Endodermal cell (in vitro differentiated cells): ENCODE measurements around the gene NR5A1. TPM values are rescaled to one million over a fixed set of nuclear protein-coding genes. Genes with fewer than 3 reads are reported as not detected.

ENCODE experiments used
- DNase-seq: peaks from one replicate; pipeline ENCODE4 v3.0.0-alpha.2; 2017
- H3K27ac ChIP-seq: 2 replicates; pipeline ENCODE4 v1.5.1; 2013; ENCODE audit warnings: mild to moderate bottlenecking, low read depth, low read length, moderate library complexity
- H3K27me3 ChIP-seq: 2 replicates; pipeline ENCODE4 v1.6.1; 2013; ENCODE audit warnings: mild to moderate bottlenecking, low read length, moderate library complexity; ENCODE audit not compliant: insufficient read depth, control insufficient read depth, poor library complexity, severe bottlenecking
- H3K36me3 ChIP-seq: 2 replicates; pipeline ENCODE4 v1.7.0; 2013; ENCODE audit warnings: mild to moderate bottlenecking, low read length, moderate library complexity; ENCODE audit not compliant: control insufficient read depth, insufficient read depth
- H3K4me1 ChIP-seq: one replicate; pipeline ENCODE4 v1.7.0; 2013; ENCODE audit warnings: low read length; ENCODE audit not compliant: control insufficient read depth, insufficient read depth
- H3K4me3 ChIP-seq: 2 replicates; pipeline ENCODE4 v1.5.1; 2013; ENCODE audit warnings: mild to moderate bottlenecking, low read length, moderate library complexity
- H3K9ac ChIP-seq: 2 replicates; pipeline ENCODE4 v1.6.1; 2013; ENCODE audit warnings: mild to moderate bottlenecking, low read length, moderate library complexity; ENCODE audit not compliant: poor library complexity, severe bottlenecking; ENCODE audit errors: extremely low read depth
- H3K9me3 ChIP-seq: 2 replicates; pipeline ENCODE4 v1.6.1; 2013; ENCODE audit warnings: mild to moderate bottlenecking, low read length, moderate library complexity; ENCODE audit not compliant: control insufficient read depth
- H3K27ac Mint-ChIP-seq: 2 replicates; pipeline ENCODE4 v1.8.0; 2020; ENCODE audit warnings: mixed read lengths
- H3K27me3 Mint-ChIP-seq: 2 replicates; pipeline ENCODE4 v1.8.0; 2021; ENCODE audit warnings: mild to moderate bottlenecking, mixed read lengths; ENCODE audit not compliant: insufficient read depth
- H3K36me3 Mint-ChIP-seq: 2 replicates; pipeline ENCODE4 v1.8.0; 2020; ENCODE audit warnings: low read depth, mixed read lengths
- H3K4me1 Mint-ChIP-seq: 2 replicates; pipeline ENCODE4 v1.8.0; 2020; ENCODE audit warnings: mixed read lengths
- H3K4me3 Mint-ChIP-seq: 2 replicates; pipeline ENCODE4 v1.8.0; 2020; ENCODE audit warnings: mild to moderate bottlenecking, moderate library complexity, mixed read lengths
- H3K9me3 Mint-ChIP-seq: 2 replicates; pipeline ENCODE4 v1.8.0; 2020; ENCODE audit warnings: mild to moderate bottlenecking, mixed read lengths
- WGBS, 2 experiments: methylation state at CpG; one replicate each; pipeline versions ENCODE4 v1.1.5 to v1.1.7; 2013; ENCODE audit warnings: missing lambda C conversion rate in 2 of 2, mixed read lengths in 1 of 2; ENCODE audit not compliant: insufficient coverage in 1 of 2, insufficient read length in 1 of 2; 5-methylcytosine and 5-hydroxymethylcytosine counted together
- total RNA-seq, 2 donors: library from RNA; stranded (reverse); fragmentation: NEBNext Ultra II Directional in 1 of 2; extraction: Animal tissue kit (Norgen Biotek cat#: 25700) in 1 of 2; gene quantifications; 2 replicates in 1 of 2; 3 replicates in 1 of 2; pipeline ENCODE4 v1.2.1, GENCODE V29; 2021
- TF ChIP-seq, protein P1 (sequence below): fragments of 200-600 bp; sonication (generic); conservative IDR thresholded peaks from 2 replicates; pipeline ENCODE4 v1.5.0; 2021; ENCODE audit warnings: antibody characterized with exemption, mild to moderate bottlenecking

NR5A1 gene
- total RNA-seq, 2 donors from 2014 or later = 0.37 TPM; not detected in 1

DNA sequence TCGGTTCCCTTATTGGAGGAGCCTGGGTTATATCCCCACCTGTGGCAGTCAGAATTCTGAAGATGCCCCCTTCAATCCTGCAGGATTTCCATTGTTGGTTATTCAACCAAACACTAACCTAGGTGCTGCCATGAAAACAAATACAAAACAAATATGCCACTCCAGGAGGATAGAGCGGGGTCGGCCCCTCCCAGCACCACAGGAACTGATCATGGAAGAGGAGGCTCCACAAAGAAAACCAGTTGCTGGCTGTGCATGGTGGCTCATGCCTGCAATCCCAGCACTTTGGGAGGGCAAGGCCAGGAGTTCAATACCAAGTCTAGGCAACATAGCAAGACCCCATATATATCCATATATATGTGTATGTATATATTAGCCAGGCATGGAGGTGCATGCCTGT is 70.1 kb downstream of the NR5A1 start:
- Mint-ChIP-seq H3K27ac (no peak overlapping the region), H3K4me3 (no peak overlapping the region), H3K4me1 (no peaks in the 10 kb centered on the region), H3K9me3 (no peaks in the 10 kb centered on the region), H3K27me3 (peaks cover 22% of the 10 kb centered on the region), H3K36me3 (no peaks in the 10 kb centered on the region)
- H3K27me3 ChIP-seq = no peaks in the 10 kb centered on the region
- no peak overlapping the region for H3K4me3 ChIP-seq
- no peak for DNase-seq
- H3K9me3 ChIP-seq = no peaks in the 10 kb centered on the region
- H3K36me3 ChIP-seq = no peaks in the 10 kb centered on the region
- no peak overlapping the region for H3K27ac ChIP-seq
- H3K4me1 ChIP-seq = no peaks in the 10 kb centered on the region
- 87 to 100% methylated on average over 1 to 3 of the region's 3 CpGs for WGBS, 2 experiments
- TF ChIP-seq, protein P1, sequence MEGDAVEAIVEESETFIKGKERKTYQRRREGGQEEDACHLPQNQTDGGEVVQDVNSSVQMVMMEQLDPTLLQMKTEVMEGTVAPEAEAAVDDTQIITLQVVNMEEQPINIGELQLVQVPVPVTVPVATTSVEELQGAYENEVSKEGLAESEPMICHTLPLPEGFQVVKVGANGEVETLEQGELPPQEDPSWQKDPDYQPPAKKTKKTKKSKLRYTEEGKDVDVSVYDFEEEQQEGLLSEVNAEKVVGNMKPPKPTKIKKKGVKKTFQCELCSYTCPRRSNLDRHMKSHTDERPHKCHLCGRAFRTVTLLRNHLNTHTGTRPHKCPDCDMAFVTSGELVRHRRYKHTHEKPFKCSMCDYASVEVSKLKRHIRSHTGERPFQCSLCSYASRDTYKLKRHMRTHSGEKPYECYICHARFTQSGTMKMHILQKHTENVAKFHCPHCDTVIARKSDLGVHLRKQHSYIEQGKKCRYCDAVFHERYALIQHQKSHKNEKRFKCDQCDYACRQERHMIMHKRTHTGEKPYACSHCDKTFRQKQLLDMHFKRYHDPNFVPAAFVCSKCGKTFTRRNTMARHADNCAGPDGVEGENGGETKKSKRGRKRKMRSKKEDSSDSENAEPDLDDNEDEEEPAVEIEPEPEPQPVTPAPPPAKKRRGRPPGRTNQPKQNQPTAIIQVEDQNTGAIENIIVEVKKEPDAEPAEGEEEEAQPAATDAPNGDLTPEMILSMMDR = no peak
- no peak overlapping the region for H3K9ac ChIP-seq

DNA sequence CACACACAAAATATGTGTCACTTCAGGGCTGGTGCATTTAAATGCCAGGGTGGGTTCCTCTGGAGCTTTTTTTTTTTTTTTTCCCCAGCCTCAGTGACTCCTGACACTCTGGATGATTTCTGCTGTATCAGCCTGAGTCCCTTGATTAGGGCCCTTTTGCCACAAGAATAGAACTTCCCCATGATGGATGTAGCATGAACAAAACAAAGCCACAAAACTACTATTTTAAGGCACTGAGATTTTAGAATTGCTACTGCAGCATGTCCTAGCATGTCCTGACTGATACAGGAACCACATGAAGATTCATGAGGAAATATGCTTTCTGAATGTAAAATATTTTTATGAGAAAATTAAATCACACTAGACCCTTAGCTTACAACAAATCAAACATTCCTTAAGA is 70.9 kb downstream of the NR5A1 start:
- Mint-ChIP-seq H3K27ac (no peak overlapping the region), H3K4me1 (no peaks in the 10 kb centered on the region), H3K4me3 (no peak overlapping the region), H3K27me3 (peaks cover 22% of the 10 kb centered on the region), H3K9me3 (no peaks in the 10 kb centered on the region), H3K36me3 (no peaks in the 10 kb centered on the region)
- Histone ChIP-seq H3K27ac (no peak overlapping the region), H3K4me3 (no peak overlapping the region), H3K9me3 (no peaks in the 10 kb centered on the region), H3K27me3 (no peaks in the 10 kb centered on the region), H3K9ac (no peak overlapping the region), H3K4me1 (no peaks in the 10 kb centered on the region), H3K36me3 (no peaks in the 10 kb centered on the region)
- DNase-seq = no peak
- TF ChIP-seq, protein P1 = no peak

Other genes with a start within 250 kb of the NR5A1 start
- gene NEK6, start 249.4 kb downstream of the NR5A1 start, total RNA-seq = 10 to 100 TPM; 17.1 to 32.5 TPM
- gene PSMB7, start 92.0 kb downstream of the NR5A1 start, total RNA-seq = 100 to 1,000 TPM; 203 to 223 TPM
- under 1 TPM; 0.33 to 0.40 TPM for gene ADGRD2, start 56.9 kb downstream of the NR5A1 start, total RNA-seq